Erythroblast (primary cell): Measurements from ENCODE around the gene XYLT2.
A peak's percentile ranks its signal among the peaks of the same experiment; 100 is the strongest.
"Not testable (repeated sequence)": the region's sequence is repeated elsewhere in the genome, so short reads cannot be mapped to it uniquely, and the experiment has no call there.

Experiments used
- DNase-seq, 2 experiments: peaks; one replicate each; lab custom pipeline; 2025; lab: John Stamatoyannopoulos, UW
- GATA1 ChIP-seq: IDR thresholded peaks from 2 replicates; pipeline ENCODE4 v1.6.1; 2011; ENCODE audit warnings: low read depth, mild to moderate bottlenecking, control low read depth, low read length, moderate library complexity
- POLR2A ChIP-seq: IDR thresholded peaks from 2 replicates; pipeline ENCODE4 v1.6.1; 2011; ENCODE audit warnings: mild to moderate bottlenecking, low read length

The XYLT2 gene

DNA sequence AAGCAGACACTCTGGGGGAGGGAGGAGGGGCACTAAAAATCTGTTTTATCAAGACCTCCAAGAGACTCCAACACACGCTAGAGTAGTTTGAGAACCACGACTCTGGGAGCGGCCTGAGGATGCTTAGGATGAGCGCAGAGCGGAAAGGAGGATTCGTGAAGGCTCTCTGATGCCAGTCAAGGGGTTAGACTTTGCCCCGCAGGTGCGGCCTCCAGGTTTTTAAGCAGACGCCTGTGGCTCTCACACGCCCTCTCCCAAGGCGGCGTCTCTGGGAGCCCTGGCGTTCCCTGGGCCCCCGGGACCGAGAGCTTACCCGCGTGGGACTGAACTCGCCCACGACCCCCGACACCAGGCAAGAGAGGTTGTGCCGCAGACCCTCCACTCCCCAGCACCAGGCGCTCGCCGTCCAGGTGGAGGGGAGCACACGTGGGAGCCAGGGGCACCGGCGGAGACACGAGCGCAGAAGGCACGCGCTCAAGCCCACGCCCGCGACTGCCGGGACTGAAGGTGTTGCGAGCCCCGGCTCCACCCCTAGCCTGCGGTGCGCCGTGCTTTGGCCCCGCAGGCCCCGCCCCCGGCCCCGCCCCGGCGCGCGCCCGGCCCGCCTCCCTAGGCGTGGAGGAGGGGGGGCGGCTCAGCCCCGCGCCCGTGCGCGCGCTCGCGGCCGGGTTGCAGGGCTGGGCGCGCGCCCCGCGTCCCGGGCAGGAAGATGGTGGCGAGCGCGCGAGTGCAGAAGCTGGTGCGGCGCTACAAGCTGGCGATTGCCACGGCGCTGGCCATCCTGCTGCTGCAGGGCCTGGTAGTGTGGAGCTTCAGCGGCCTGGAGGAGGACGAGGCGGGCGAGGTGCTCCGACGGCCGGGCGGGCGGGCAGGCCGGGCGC lies at the start of gene XYLT2:
XYLT2 (plus strand) TSS at position 695 of the 881 bp plus-strand sequence; CDS start at position 710, 15 bp downstream.
- TF ChIP-seq GATA1 (no peak), POLR2A (no peak)
- peak; percentile 90 to 94 for DNase-seq

DNA sequence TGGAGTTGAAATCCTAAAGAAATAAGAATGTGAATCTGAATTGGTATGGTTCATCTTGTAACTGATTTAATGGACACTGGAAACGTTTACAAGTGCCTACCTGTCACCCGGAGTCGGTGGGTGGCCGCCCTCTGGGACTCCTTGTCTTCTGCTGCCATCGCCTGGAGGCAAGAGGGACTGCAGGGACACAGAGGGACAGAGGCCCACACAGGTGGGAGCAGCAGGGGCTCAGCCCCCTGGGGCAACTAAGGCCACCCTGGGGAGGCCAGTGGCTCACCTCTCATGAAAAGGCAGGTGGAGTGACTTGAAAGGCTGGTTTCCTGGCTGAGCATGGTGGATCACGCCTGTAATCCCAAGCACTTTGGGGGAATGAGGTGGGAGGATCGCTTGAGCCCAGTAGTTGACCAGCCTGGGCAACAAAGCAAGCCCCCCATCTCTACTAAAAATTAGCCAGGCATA lies 48.5 kb upstream of the XYLT2 start:
- peak; percentile 55 to 78 for DNase-seq
- TF ChIP-seq GATA1 = no peak
- TF ChIP-seq POLR2A = no peak

DNA sequence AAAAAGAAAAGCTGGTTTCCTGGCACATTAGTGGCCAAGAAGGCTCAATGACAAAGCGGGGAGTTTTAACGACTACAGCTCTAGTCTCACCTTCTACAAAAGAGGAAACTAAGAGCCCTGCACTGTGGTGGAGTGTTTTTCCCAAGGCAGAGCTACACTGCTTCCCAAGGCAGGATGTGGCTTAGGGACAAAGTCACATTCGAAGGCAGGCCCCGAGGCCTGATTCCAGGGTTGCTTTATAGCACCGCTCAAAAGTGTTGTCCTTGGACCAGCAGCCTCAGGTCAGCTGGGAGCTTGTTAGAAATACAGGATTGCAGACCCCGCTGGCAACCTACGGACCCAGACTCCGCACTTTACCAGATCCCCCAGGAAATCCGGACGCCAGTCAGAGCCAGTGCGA lies 47.9 kb upstream of the XYLT2 start:
- DNase-seq = no peak
- TF ChIP-seq GATA1 (no peak), POLR2A (no peak)

DNA sequence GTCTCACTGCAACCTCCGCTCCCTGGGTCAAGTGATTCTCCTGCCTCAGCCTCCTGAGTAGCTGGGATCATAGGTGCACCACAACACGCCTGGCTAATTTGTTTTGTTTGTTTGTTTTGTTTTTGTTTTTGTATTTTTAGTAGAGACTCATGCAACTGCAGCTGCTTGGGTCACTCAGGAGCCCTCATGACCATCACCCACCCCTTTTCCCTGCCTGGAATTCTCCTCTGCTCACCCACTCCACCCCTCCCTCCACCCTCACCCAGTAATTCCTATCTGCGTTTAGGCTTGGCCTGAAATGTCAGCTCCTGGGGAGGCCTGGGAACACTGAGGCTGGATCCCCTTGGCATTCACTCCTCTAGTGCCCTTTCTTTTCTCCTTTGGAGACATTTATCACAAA lies 46.1 kb upstream of the XYLT2 start:
- no peak for DNase-seq
- TF ChIP-seq GATA1 (no peak), POLR2A (no peak)

GRCh38 chr17:50300824-50301223 lies 45.1 kb upstream of the XYLT2 start:
- DNase-seq = not testable (repeated sequence)

DNA sequence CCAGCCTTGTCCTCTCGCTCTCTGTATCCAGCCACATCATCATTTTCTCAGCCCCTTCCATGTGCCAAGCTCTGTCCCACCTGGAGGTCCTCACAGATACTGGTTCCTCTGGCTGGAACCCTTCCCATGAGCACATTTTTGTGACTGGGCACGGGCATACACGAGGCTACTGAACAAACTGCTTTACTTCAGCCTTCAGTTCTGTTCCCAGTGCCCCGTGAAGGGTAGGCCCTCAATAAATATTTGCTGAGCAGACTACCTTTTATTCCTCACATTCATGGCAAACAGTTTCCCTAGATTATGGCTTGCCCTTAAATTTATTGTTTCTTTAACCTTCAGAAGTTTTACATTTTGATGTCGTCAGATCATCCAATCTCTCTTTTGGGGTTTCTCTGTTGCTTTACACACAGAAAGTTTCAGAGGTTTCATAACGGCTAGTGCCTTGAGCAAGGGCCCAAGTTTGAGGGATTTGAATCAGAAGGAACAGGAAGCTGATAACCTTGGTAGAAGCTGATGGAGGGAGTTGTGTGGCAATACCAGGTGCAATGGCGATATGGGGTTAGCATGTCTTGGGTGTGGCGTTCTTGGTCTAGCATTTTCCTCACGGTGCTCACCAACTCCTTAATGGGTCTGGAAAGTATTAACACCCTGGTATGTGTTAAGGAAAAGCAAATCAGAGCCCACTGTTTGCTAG lies 43.9 kb upstream of the XYLT2 start:
- TF ChIP-seq POLR2A = no peak
- TF ChIP-seq GATA1 = no peak
- peak in 1 of 2 experiments; percentile 8 for DNase-seq

DNA sequence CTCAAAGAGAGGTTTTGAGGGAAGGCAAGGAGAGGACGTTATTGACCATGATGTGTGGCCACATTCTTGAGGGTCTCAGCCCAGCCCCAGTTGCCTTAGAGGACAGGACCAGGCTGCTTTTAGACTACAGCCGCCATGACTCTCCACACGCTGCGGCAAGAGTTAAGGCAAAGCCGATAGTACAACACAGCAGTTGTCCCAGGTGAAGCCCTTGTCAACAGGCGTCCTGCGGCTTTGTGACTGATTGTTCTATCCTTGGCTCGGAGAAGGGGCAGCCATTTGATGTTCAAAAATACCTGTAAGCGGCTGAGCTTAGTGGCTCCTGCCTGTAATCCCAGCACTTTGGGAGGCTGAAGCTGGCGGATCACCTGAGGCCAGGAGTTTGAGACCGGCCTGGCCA lies 42.9 kb upstream of the XYLT2 start:
- DNase-seq = no peak
- TF ChIP-seq POLR2A (no peak), GATA1 (no peak)

- DNase-seq = no peak
- TF ChIP-seq POLR2A (no peak), GATA1 (no peak)
Observed at GRCh38 chr17:50303596-50303995, 42.3 kb upstream of the XYLT2 start.

- no peak for TF ChIP-seq POLR2A
- no peak for TF ChIP-seq GATA1
- peak; percentile 33 to 72 for DNase-seq
Observed at GRCh38 chr17:50304781-50305404, 41.0 kb upstream of the XYLT2 start.

- DNase-seq = no peak
- TF ChIP-seq GATA1 (no peak), POLR2A (no peak)
Observed at GRCh38 chr17:50307654-50308053, 38.3 kb upstream of the XYLT2 start.

GRCh38 chr17:50308666-50309065 lies 37.3 kb upstream of the XYLT2 start:
- no peak for DNase-seq
- TF ChIP-seq GATA1 = no peak
- no peak for TF ChIP-seq POLR2A

- DNase-seq = no peak
- no peak for TF ChIP-seq GATA1
- TF ChIP-seq POLR2A = no peak
Observed at GRCh38 chr17:50310455-50311111, 35.3 kb upstream of the XYLT2 start.

DNA sequence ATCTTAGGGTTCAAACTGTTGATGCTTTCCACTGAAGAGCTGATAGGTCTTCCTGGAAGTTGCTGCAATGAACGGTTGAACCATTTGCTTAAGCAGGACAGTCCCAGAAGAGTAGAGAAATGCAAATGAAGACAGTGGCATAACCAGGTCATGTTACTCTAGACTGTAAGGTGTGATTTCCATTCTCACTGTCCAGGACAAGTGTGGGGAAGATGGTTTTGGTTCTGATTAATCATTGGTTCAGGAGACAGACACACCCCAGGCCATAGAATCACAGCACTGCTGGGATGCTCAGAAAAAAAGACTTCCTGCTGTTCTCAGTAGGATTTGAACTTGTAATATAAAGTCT lies 34.8 kb upstream of the XYLT2 start:
- no peak for TF ChIP-seq POLR2A
- TF ChIP-seq GATA1 = no peak
- DNase-seq = no peak
